ENCODE results near the gene BICD2. TPM values are rescaled to one million over a fixed set of nuclear protein-coding genes. Genes with fewer than 3 reads are reported as not detected.

Gene BICD2
- total and polyA plus RNA-seq, 8 donors, result 23.7 to 34.5 (median 28.4) TPM

GRCh38 chr9:92780206-92780605 lies 15.6 kb upstream of the BICD2 start:
- peaks cover 0 to 11% of the 10 kb centered on the region in 2 donors for H3K4me1 ChIP-seq
- no peaks in the 10 kb centered on the region for H3K36me3 ChIP-seq
- H3K27ac ChIP-seq, result peak overlapping the region in 1 of 2 donors; percentile 41
- DNase-seq (no peak), ATAC-seq (no peak)
- peaks cover 0 to 4% of the 10 kb centered on the region in 2 donors for H3K9me3 ChIP-seq
- H3K27me3 ChIP-seq, result no peaks in the 10 kb centered on the region
- TF ChIP-seq CTCF (IDR thresholded peaks at IDR 0.05), result no peak
- no peak overlapping the region for H3K4me3 ChIP-seq
- intact Hi-C loops (cut with DNase I), result no loop called here

- Histone ChIP-seq H3K27me3 (no peaks in the 10 kb centered on the region), H3K4me3 (no peak overlapping the region), H3K27ac (peak overlapping the region in 1 of 2 donors; percentile 82), H3K4me1 (peaks cover 0 to 16% of the 10 kb centered on the region in 2 donors), H3K9me3 (peaks cover 0 to 4% of the 10 kb centered on the region in 2 donors), H3K36me3 (no peaks in the 10 kb centered on the region)
- intact Hi-C loops (cut with DNase I), result no loop called here
- DNase-seq, result no peak
- ATAC-seq, result no peak
- no peak for TF ChIP-seq CTCF (IDR thresholded peaks at IDR 0.05)
Observed at GRCh38 chr9:92775466-92775865, 10.8 kb upstream of the BICD2 start.

- Histone ChIP-seq H3K27me3 (no peaks in the 10 kb centered on the region), H3K27ac (peak overlapping the region in 1 of 2 donors; percentile 82), H3K36me3 (no peaks in the 10 kb centered on the region), H3K4me3 (no peak overlapping the region), H3K9me3 (peaks cover 0 to 4% of the 10 kb centered on the region in 2 donors), H3K4me1 (peaks cover 0 to 24% of the 10 kb centered on the region in 2 donors)
- no peak for TF ChIP-seq CTCF (IDR thresholded peaks at IDR 0.05)
- intact Hi-C loops (cut with DNase I), result no loop called here
- ATAC-seq, result peak; percentile 52
- DNase-seq, result no peak
Observed at GRCh38 chr9:92774274-92774673, 9.6 kb upstream of the BICD2 start.

GRCh38 chr9:92773810-92774209 lies 9.2 kb upstream of the BICD2 start:
- no peak for ATAC-seq
- no peak overlapping the region for H3K4me3 ChIP-seq
- peaks cover 0 to 29% of the 10 kb centered on the region in 2 donors for H3K4me1 ChIP-seq
- TF ChIP-seq CTCF (IDR thresholded peaks at IDR 0.05), result no peak
- no peak for DNase-seq
- H3K9me3 ChIP-seq, result peaks cover 0 to 1% of the 10 kb centered on the region in 2 donors
- H3K27ac ChIP-seq, result no peak overlapping the region
- intact Hi-C loops (cut with DNase I), result no loop called here
- H3K36me3 ChIP-seq, result no peaks in the 10 kb centered on the region
- no peaks in the 10 kb centered on the region for H3K27me3 ChIP-seq

- DNase-seq, result no peak
- Histone ChIP-seq H3K36me3 (no peaks in the 10 kb centered on the region), H3K4me1 (peaks cover 0 to 31% of the 10 kb centered on the region in 2 donors), H3K27ac (no peak overlapping the region), H3K9me3 (no peaks in the 10 kb centered on the region), H3K27me3 (no peaks in the 10 kb centered on the region), H3K4me3 (no peak overlapping the region)
- ATAC-seq, result no peak
- intact Hi-C loops (cut with DNase I), result no loop called here
- no peak for TF ChIP-seq CTCF (IDR thresholded peaks at IDR 0.05)
Observed at GRCh38 chr9:92771309-92771708, 6.7 kb upstream of the BICD2 start.

Measured in left lung (tissue), 10 donors.